GM21423 (cell line): ENCODE results near the gene DLG2.

Experiments
- ATAC-seq: cut with Tn5 transposase; IDR thresholded peaks from one replicate; pipeline ENCODE4 v1.9.1; 2021; ENCODE audit warnings: mild to moderate bottlenecking, moderate library complexity; ENCODE audit not compliant: unreplicated experiment

The DLG2 gene

DNA sequence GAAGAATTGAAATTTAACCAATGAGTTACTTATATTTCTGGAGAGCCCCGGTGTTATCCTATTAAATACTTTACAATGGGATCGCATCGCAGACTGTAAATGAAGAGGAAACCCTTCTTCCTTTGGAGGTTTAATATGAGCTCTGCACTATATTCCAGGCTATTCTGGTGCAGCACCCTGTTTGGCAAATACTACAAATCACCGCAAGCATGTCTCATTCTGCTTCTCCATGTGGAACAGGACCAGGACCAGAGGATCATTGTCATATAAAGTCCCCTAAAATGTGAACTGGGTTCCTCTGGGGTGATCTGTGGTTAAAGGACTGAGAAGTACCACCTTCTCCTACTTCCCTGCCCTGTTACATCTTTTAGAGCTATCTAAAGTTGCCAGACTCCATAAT lies 703.7 kb downstream of the DLG2 start:
- ATAC-seq = no peak

GRCh38 chr11:84922836-84923235 lies 704.3 kb downstream of the DLG2 start:
- ATAC-seq = no peak

DNA sequence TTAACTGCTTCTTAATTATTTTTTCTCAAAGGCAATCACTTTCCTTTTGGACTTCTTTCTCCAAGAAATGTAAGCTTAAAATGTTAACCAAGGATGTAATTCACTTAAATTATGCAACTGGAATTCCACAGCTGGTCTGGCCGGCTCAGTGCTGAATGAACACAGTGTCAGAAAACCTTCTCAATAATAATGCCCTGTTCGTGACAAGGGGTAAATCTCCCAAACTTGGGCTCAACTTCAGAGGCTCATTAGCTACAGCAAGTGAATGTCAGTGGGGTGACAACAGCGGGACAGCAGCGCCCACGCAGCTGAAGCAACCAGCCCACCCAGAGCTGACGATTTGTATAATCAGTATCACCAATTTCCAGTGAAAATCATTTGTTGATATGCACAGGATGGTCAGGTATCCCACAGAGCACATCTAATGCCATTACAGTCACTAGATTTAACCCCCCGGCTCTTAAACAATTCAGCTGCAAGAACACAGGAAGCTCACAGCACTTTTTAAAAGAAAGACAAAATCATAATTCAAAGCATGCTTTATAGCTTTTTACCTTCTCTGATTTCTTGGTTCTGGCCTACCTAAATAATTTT lies 704.8 kb downstream of the DLG2 start:
- no peak for ATAC-seq

DNA sequence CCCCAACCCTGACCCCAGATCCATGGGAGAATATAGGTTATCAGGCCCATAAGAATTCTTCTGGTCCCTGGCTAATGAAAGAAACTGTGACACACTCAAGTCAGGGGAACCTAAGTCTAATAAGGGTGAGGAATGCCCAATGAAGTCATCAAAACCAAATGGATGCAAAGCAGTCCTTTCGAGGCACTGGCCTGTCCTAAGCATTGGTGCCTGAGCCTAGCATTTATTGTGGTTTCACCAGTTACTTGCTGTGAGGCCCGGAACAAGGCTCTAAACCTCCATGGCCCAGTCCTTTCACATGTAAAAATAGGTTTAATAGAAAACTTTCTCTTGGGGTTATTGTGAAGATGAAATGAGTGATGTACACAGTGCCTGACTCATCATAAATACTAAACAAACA lies 712.6 kb downstream of the DLG2 start:
- no peak for ATAC-seq

DNA sequence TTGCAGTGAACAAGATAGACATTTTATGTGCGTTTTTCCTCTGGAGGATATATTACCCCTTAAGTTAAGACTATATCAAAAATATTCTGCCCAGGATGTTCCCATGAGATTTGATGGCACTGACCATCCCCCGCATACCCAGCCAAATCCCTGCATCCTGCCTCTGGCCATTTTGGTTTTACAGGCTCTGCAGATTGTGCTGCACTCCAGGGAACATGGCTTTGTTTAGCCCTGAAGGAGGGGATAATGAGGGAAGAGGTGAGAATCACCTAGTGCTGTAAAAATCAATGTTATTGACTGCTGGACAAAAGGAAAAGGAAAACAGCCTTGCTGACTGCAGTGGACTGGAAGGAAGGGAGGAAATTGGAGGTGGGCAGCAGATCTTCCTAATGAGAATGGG lies 717.4 kb downstream of the DLG2 start:
- no peak for ATAC-seq

GRCh38 chr11:84906995-84907394 lies 720.1 kb downstream of the DLG2 start:
- ATAC-seq = no peak

GRCh38 chr11:84905411-84905810 lies 721.7 kb downstream of the DLG2 start:
- no peak for ATAC-seq

GRCh38 chr11:84902445-84902844 lies 724.7 kb downstream of the DLG2 start:
- ATAC-seq = no peak

DNA sequence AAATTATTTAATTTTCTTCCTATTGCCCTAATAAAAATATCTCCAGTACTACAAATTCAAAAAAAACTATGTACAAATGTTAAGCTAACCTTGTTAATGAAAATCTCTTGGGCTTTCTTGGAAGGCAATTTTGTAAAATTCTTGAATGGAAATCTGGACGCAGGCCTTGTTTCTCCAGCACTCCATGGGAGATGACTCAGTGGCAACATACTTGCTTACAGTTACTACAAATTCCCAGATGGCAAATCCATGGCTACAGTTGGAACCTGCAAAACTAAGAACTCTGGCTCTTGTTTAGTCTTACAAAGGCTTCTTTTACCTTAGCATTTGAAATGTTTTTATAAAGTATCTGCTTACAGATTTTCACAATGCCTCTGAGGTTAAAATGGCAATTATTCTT lies 725.2 kb downstream of the DLG2 start:
- ATAC-seq = no peak

DNA sequence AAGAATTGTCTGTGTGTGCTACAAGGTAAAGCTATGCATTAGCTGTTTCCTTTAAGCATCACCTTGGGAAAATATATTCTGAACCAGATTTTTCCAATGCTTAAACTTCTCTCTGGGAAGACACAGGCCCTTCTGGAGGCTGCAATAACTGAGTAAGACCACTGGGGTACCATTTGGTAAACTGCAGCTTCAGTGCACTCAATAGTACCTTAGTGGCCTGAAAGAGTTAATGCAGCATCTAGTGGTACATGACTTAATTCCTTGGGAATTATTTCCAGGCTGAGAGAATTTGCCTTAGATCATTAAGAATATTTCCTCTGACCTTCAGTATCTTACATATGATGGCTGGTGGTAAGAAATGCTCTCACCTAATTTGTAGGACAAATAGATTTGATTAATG lies 727.4 kb downstream of the DLG2 start:
- ATAC-seq = no peak

DNA sequence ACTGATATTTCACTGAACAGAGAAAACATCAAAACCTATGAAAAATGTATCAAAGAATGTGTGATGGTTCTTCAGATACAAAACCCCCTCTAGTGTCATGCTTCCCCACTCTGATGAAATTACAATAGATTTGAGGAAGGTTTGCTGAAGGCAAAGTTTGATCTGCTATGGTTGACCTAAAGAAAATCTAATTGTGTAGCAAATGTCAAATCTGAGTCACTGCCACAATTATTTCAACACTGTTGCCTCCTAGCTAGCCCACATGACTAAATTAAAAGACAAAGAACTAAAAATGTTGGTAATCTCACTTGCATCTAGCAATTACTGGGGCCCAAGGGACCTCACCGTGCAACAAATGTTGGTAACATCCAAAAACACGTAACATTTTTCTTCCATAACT lies 728.0 kb downstream of the DLG2 start:
- no peak for ATAC-seq

DNA sequence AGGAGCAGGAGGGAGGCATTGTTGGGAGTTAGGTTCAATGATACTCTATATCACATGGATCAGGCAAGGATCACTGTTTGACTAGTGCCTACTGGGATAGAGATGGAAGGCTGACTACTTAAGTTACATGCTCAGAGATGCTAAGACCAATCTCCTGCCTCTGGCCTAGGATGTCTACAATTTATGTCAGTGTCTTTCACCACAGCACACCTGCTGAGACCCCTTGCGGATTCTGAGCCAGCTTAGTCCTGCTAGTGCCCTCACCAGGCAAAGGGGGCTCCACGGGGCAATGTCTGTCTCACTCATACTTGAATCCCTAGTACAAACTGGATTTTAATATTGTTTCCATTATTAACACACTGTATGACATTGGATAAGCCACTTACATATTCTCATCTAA lies 732.5 kb downstream of the DLG2 start:
- ATAC-seq = no peak

DNA sequence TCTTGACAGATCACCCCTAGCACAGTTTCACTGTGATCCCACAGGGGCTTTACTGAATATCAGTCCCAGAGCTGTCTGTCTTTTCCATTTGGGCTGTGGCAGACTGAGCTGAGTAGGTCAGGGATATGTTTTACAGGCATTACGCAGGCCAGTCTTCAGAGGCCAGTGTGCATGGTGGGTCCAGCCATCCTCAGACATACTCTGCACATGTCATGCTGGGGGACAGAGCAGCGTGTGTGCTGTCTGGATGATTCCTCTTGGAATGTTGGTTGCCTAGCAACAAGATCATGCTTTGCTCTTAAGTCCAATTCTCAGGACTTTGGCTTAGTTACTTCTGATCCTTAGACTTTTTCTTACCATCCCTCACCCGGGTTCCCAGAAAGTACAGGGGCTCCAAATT lies 736.5 kb downstream of the DLG2 start:
- no peak for ATAC-seq

- no peak for ATAC-seq
These were observed 737.6 kb downstream of the DLG2 start for GRCh38 chr11:84889556-84889955.

GRCh38 chr11:84887055-84887629 lies 740.0 kb downstream of the DLG2 start:
- ATAC-seq = no peak

GRCh38 chr11:84886344-84886743 lies 740.8 kb downstream of the DLG2 start:
- no peak for ATAC-seq

GRCh38 chr11:84884836-84885235 lies 742.3 kb downstream of the DLG2 start:
- no peak for ATAC-seq

DNA sequence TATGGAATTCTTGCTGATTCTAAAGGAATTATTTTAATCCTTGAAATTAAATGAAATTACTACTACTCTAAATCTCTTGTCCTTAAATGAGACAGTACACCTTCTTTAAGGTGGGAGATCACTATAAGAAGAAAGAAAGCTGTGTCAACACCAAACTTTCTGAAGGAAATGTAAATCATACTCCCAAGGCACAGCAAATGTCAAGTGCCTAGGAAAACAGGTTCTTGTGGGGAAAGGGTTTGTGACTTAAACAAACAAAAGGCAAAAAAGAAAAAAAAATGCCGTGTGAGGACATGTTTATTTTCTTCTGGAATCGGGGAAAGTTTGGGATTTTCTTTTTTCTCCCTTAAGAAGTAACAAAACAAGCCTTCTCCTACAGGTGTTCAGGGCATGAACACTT lies 745.1 kb downstream of the DLG2 start:
- no peak for ATAC-seq

DNA sequence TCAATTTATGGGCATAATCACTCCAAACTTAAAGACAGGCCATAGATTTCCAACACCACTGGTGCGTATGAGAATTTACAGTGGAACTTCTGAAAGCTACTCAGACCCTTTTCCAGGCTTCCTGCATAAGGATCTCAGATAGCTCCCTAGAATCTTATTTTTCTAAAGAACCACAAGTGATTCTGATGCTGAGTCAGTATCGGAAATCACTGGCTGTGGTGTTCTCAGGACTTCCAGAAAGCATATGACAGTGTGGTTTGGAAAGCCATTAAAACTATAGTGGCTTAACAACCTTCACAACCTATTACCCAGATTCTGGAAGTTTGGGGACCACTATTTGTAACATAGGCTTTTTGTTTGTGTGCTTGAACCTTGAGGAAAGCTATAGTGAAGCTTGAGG lies 756.0 kb downstream of the DLG2 start:
- ATAC-seq = no peak

- no peak for ATAC-seq
These were observed 756.7 kb downstream of the DLG2 start for GRCh38 chr11:84870486-84870885.

- no peak for ATAC-seq
These were observed 760.2 kb downstream of the DLG2 start for GRCh38 chr11:84866922-84867321.

GRCh38 chr11:84865791-84866535 lies 761.2 kb downstream of the DLG2 start:
- ATAC-seq = no peak

- no peak for ATAC-seq
These were observed 761.9 kb downstream of the DLG2 start for GRCh38 chr11:84865257-84865656.
